Ascending aorta (tissue), 2 donors: ENCODE data around the gene DCHS1. TPM values are rescaled to one million over a fixed set of nuclear protein-coding genes. Genes with fewer than 3 reads are reported as not detected.

ENCODE experiments used
- DNase-seq, 2 donors: peaks; one replicate each; pipeline ENCODE4 v3.0.0-alpha.2; 2019; ENCODE audit warnings: low spot score in 2 of 2
- H3K27ac ChIP-seq, 2 donors: fragments of 200-600 bp; sonication (generic); one replicate each; pipeline ENCODE4 v1.5.1; 2016 to 2017; ENCODE audit warnings: mild to moderate bottlenecking in 1 of 2
- H3K27me3 ChIP-seq: fragments of 200-600 bp; sonication (generic); one replicate; pipeline ENCODE4 v1.5.1; 2017
- H3K36me3 ChIP-seq, 2 donors: fragments of 200-600 bp; sonication (generic); one replicate each; pipeline ENCODE4 v1.5.1; 2016
- H3K4me1 ChIP-seq, 2 donors: fragments of 200-600 bp; sonication (generic); one replicate each; pipeline ENCODE4 v1.5.1; 2016 to 2017; ENCODE audit warnings: mild to moderate bottlenecking in 1 of 2
- H3K4me3 ChIP-seq, 2 donors: fragments of 200-600 bp; sonication (generic); one replicate each; pipeline ENCODE4 v1.5.1; 2016 to 2017; ENCODE audit warnings: mild to moderate bottlenecking in 1 of 2
- H3K9me3 ChIP-seq, 2 donors: fragments of 200-600 bp; sonication (generic); one replicate each; pipeline ENCODE4 v1.5.1; 2016
- intact Hi-C: fragments of 100-400 bp; cut with DNase I; formaldehyde crosslinking; loops from one replicate; pipeline ENCODE4 v1.15.1; 2023
- total RNA-seq: library from RNA; depleted of rRNA; stranded (reverse); fragments of >200 nt; gene quantifications from one replicate; pipeline ENCODE4 v1.1.0, GENCODE V29; 2016
- TF ChIP-seq, protein P1 (sequence below), 3 experiments: fragments of 200-600 bp in 2 of 3; fragments of 450-650 bp in 1 of 3; sonication (generic) in 2 of 3; IDR thresholded peaks; one replicate each; pipeline ENCODE4 v1.5.1; 2016 to 2019; ENCODE audit warnings: antibody characterized with exemption in 3 of 3, mild to moderate bottlenecking in 1 of 3, moderate library complexity in 1 of 3

DCHS1 gene
- total RNA-seq, 1 donor from 2014 or later: 58.0 TPM

DNA sequence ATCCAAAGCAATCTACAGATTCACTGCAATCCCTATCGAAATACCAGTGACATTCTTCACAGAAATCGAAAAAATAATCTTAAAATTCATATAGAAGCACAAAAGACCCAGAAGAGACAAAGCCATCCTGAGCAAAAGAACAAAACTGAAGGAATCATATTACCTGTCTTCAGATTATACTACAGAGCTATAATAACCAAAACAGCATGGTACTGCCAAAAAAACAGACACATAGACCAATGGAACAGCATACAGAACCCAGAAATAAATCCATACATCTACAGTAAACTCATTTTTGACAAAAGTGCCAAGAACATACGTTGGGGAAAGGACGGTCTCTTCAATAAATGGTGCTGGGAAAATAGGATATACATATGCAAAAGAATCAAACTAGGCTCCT is 71.1 kb downstream of the DCHS1 start:
- Histone ChIP-seq H3K27ac (no peak overlapping the region), H3K36me3 (no peaks in the 10 kb centered on the region), H3K9me3 (peaks cover 0 to 19% of the 10 kb centered on the region in 2 donors), H3K4me3 (no peak overlapping the region), H3K27me3 (no peaks in the 10 kb centered on the region), H3K4me1 (peaks cover 0 to 3% of the 10 kb centered on the region in 2 donors)
- intact Hi-C loops: no loop called here
- TF ChIP-seq, protein P1, sequence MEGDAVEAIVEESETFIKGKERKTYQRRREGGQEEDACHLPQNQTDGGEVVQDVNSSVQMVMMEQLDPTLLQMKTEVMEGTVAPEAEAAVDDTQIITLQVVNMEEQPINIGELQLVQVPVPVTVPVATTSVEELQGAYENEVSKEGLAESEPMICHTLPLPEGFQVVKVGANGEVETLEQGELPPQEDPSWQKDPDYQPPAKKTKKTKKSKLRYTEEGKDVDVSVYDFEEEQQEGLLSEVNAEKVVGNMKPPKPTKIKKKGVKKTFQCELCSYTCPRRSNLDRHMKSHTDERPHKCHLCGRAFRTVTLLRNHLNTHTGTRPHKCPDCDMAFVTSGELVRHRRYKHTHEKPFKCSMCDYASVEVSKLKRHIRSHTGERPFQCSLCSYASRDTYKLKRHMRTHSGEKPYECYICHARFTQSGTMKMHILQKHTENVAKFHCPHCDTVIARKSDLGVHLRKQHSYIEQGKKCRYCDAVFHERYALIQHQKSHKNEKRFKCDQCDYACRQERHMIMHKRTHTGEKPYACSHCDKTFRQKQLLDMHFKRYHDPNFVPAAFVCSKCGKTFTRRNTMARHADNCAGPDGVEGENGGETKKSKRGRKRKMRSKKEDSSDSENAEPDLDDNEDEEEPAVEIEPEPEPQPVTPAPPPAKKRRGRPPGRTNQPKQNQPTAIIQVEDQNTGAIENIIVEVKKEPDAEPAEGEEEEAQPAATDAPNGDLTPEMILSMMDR (IDR thresholded peaks at IDR 0.05): no peak
- DNase-seq: no peak

DNA sequence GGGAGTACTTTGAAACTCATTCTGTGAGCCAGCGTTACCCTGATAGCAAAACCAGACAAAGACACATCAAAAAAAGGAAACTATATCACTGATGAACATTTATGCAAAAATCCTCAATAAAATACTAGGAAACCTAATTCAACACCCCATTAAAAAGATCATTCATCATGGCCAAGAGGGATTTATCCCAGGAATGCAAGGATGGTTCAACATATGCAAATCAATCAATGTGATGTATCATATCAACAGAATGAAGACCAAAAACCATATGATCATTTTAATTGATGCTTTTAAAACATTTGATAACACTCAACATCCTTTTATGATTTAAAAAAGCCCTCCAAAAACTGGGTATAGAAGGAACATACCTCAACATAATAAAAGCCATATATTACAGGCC is 72.0 kb downstream of the DCHS1 start:
- Histone ChIP-seq H3K4me3 (no peak overlapping the region), H3K27ac (no peak overlapping the region), H3K9me3 (peaks cover 0 to 19% of the 10 kb centered on the region in 2 donors), H3K36me3 (no peaks in the 10 kb centered on the region), H3K27me3 (no peaks in the 10 kb centered on the region), H3K4me1 (peaks cover 0 to 3% of the 10 kb centered on the region in 2 donors)
- TF ChIP-seq, protein P1 (IDR thresholded peaks at IDR 0.05): no peak
- DNase-seq: no peak
- intact Hi-C loops: no loop called here

DNA sequence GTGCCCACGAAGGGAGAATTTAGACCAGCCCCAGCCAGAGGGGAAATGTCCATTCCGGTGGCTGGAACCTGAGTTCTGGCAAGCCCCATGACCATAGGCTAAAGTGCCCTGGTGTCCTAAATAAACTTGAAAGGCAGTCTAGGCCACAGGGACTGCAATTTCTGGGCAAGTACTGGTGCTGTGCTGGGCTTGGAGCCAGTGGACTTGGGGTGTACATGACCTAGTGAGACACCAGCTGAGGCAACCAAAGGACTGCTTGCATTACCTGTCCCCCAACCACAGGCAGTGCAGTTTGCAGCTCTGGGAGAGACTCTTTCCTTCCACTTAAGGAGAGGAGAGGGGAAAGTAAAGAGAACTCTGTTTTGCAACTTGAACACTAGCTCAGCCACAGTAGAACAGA is 75.9 kb downstream of the DCHS1 start:
- TF ChIP-seq, protein P1 (IDR thresholded peaks at IDR 0.05): no peak
- no peaks in the 10 kb centered on the region for H3K27me3 ChIP-seq
- DNase-seq: no peak
- no peak overlapping the region for H3K27ac ChIP-seq
- H3K36me3 ChIP-seq: no peaks in the 10 kb centered on the region
- intact Hi-C loops: no loop called here
- peaks cover 0 to 2% of the 10 kb centered on the region in 2 donors for H3K4me1 ChIP-seq
- H3K4me3 ChIP-seq: no peak overlapping the region
- peaks cover 0 to 19% of the 10 kb centered on the region in 2 donors for H3K9me3 ChIP-seq

DNA sequence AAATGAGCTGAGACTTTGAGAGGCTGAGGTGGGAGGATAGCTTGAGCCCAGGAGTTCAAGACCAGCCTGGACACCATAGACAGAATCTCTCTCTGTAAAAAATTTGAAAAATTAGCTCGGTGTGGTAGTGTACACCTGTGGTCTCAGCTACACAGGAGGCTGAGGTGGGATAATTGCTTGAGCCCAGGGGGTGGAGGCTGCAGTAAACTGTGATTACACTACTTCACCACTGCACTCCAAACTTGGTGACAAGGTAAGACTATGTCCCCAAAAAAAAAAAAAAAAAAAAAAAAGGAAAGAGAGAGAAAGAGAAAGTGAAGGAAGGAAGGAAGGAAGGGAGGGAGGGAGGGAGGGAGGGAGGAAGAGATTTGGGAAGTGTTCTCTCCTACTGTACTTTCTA is 77.5 kb downstream of the DCHS1 start:
- peaks cover 0 to 4% of the 10 kb centered on the region in 2 donors for H3K9me3 ChIP-seq
- H3K27ac ChIP-seq: no peak overlapping the region
- peaks cover 0 to 2% of the 10 kb centered on the region in 2 donors for H3K4me1 ChIP-seq
- TF ChIP-seq, protein P1 (IDR thresholded peaks at IDR 0.05): no peak
- no peak overlapping the region for H3K4me3 ChIP-seq
- H3K27me3 ChIP-seq: no peaks in the 10 kb centered on the region
- intact Hi-C loops: no loop called here
- H3K36me3 ChIP-seq: no peaks in the 10 kb centered on the region
- no peak for DNase-seq

DNA sequence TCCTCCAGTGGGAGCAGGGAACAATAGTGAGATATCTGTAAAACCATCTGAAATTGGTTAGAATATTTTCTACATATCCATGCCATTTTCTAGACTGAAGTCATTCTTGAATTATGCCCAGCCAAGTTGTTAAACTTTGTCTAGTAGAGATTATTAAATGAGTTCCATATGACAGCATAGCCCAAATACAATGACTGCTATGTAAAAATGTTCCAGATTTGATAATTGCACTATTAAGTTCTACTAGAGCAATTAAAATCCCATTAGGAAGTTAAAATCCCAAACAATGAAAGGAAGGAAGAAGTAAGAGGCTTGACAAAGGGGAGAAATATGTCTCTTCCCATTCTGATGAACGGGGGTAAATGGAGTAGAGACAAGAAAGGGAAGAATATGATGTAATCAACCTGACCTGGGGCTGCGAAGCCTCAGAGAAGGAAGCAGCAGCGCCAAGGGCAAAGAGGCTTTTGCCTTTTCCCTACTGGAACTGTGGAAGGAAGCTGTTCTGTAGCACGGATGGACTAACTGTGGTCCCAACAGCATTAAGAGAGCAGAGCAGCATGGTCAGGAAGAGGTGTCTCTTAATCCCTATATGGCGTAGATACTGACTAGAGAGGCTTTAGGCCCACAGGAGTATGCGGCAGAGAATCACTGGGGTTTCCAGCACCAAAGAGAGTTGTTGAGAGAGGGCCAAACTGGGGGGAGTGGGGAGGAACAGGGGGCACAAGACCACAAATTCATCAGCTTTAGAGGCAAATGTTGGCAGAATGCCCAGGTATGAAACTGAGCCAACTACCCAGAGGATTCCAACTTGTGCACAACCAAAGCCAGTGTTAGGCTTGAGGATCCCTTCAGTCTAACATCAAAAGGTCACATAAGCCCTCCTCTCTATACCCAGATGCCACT is 78.9 kb downstream of the DCHS1 start:
- Histone ChIP-seq H3K27me3 (no peaks in the 10 kb centered on the region), H3K27ac (peak overlapping the region; percentile 21 to 41), H3K9me3 (no peaks in the 10 kb centered on the region), H3K36me3 (no peaks in the 10 kb centered on the region), H3K4me1 (peaks cover 0 to 6% of the 10 kb centered on the region in 2 donors), H3K4me3 (no peak overlapping the region)
- TF ChIP-seq, protein P1 (IDR thresholded peaks at IDR 0.05): no peak
- intact Hi-C loops: no loop called here
- DNase-seq: no peak
